MM.1S (cell line): ENCODE measurements around the gene SCUBE2.

Source experiments
- DNase-seq: peaks from one replicate; pipeline ENCODE4 v3.0.0-alpha.2; 2015
- H2AFZ ChIP-seq: fragments of 300-600 bp; sonication (generic); 2 replicates; pipeline ENCODE4 v1.6.0; 2016; ENCODE audit warnings: antibody characterized with exemption, low read length
- H3F3A ChIP-seq: fragments of 300-600 bp; sonication (generic); 2 replicates; pipeline ENCODE4 v1.6.1; 2016; ENCODE audit warnings: mild to moderate bottlenecking, antibody characterized with exemption, low read length, moderate library complexity, mixed read lengths; ENCODE audit not compliant: insufficient read depth
- H3K27ac ChIP-seq: fragments of 300-600 bp; sonication (generic); 2 replicates; pipeline ENCODE4 v1.5.1; 2016; ENCODE audit warnings: mild to moderate bottlenecking, low read length
- H3K27me3 ChIP-seq: fragments of 300-600 bp; sonication (generic); replicated peaks from 2 replicates; pipeline ENCODE4 v1.6.0; 2016; ENCODE audit warnings: low read length; ENCODE audit not compliant: insufficient read depth
- H3K36me3 ChIP-seq: fragments of 300-600 bp; sonication (generic); replicated peaks from 2 replicates; pipeline ENCODE4 v1.6.1; 2016; ENCODE audit warnings: mild to moderate bottlenecking, low read length, mixed read lengths; ENCODE audit not compliant: insufficient read depth
- H3K4me1 ChIP-seq: fragments of 300-600 bp; sonication (generic); 2 replicates; pipeline ENCODE4 v1.6.1; 2016; ENCODE audit warnings: low read length, mixed read lengths
- H3K4me2 ChIP-seq: fragments of 300-600 bp; sonication (generic); 2 replicates; pipeline ENCODE4 v1.6.0; 2016; ENCODE audit warnings: low read depth, low read length
- H3K4me3 ChIP-seq: fragments of 300-600 bp; sonication (generic); 2 replicates; pipeline ENCODE4 v1.5.1; 2016; ENCODE audit warnings: low read length, mixed read lengths
- H3K79me2 ChIP-seq: fragments of 300-600 bp; sonication (generic); 2 replicates; pipeline ENCODE4 v1.6.1; 2016; ENCODE audit warnings: mixed run types, low read length, mixed read lengths
- H3K9ac ChIP-seq: fragments of 300-600 bp; sonication (generic); 2 replicates; pipeline ENCODE4 v1.6.1; 2016; ENCODE audit warnings: low read length, mixed read lengths
- H3K9me2 ChIP-seq: fragments of 300-600 bp; sonication (generic); replicated peaks from 2 replicates; pipeline ENCODE4 v1.6.1; 2016; ENCODE audit warnings: mild to moderate bottlenecking, low read length, mixed read lengths; ENCODE audit not compliant: insufficient read depth
- H3K9me3 ChIP-seq: fragments of 300-600 bp; sonication (generic); replicated peaks from 2 replicates; pipeline ENCODE4 v1.6.1; 2016; ENCODE audit warnings: mild to moderate bottlenecking, low read length, mixed read lengths; ENCODE audit not compliant: insufficient read depth
- H4K20me1 ChIP-seq: fragments of 300-600 bp; sonication (generic); 2 replicates; pipeline ENCODE4 v1.6.1; 2016; ENCODE audit warnings: mild to moderate bottlenecking, low read length, moderate library complexity, mixed read lengths; ENCODE audit not compliant: insufficient read depth
- EZH2 ChIP-seq: fragments of 300-600 bp; sonication (generic); optimal IDR thresholded peaks from 2 replicates; pipeline ENCODE3; 2017; ENCODE audit warnings: low read depth, mild to moderate bottlenecking, antibody characterized with exemption, low read length, mixed read lengths
- EZH2phosphoT487 ChIP-seq: fragments of 300-600 bp; sonication (generic); IDR thresholded peaks from 2 replicates; pipeline ENCODE4 v1.6.1; 2018; ENCODE audit warnings: antibody characterized with exemption, low read length
- TF ChIP-seq, protein P1 (sequence below): fragments of 300-600 bp; sonication (generic); IDR thresholded peaks from 2 replicates; pipeline ENCODE4 v1.5.1; 2016; ENCODE audit warnings: antibody characterized with exemption, low read length, mixed read lengths

Gene SCUBE2

DNA sequence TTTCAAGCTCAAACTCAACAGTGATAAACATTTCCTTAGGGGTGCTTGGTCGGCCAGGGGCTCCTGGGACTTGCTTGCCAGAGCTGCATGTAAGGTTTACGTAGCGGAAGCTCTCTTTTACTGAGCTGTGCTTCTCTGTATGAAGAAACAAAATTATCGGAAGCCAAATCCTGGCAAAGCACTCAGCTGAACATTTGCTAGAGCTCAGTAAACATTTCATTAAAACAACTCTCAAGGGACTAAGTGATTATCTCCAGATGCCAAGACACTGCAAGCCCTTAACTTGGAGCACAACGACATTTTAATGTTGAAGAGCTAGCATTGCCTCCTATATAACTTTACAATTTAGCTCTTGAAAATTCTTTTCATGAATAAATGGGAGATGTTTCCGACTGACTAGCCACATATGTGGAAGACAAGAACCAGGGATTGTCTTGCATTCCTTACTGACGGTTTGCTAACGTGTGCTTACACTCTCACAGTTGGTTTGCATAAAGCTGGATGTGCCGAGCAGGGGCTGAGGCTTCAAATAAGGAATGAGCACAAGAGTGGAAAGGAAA, 43.4 kb downstream of the SCUBE2 start:
- DNase-seq = no peak
- H3K9ac ChIP-seq = no peak overlapping the region
- no peak overlapping the region for H2AFZ ChIP-seq
- H3K9me2 ChIP-seq = no peaks in the 10 kb centered on the region
- no peak overlapping the region for H3K27ac ChIP-seq
- TF ChIP-seq EZH2 (no peak), EZH2phosphoT487 (no peak)
- TF ChIP-seq, protein P1, sequence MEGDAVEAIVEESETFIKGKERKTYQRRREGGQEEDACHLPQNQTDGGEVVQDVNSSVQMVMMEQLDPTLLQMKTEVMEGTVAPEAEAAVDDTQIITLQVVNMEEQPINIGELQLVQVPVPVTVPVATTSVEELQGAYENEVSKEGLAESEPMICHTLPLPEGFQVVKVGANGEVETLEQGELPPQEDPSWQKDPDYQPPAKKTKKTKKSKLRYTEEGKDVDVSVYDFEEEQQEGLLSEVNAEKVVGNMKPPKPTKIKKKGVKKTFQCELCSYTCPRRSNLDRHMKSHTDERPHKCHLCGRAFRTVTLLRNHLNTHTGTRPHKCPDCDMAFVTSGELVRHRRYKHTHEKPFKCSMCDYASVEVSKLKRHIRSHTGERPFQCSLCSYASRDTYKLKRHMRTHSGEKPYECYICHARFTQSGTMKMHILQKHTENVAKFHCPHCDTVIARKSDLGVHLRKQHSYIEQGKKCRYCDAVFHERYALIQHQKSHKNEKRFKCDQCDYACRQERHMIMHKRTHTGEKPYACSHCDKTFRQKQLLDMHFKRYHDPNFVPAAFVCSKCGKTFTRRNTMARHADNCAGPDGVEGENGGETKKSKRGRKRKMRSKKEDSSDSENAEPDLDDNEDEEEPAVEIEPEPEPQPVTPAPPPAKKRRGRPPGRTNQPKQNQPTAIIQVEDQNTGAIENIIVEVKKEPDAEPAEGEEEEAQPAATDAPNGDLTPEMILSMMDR = no peak
- H3K36me3 ChIP-seq = no peaks in the 10 kb centered on the region
- no peaks in the 10 kb centered on the region for H3K79me2 ChIP-seq
- H3K4me1 ChIP-seq = no peaks in the 10 kb centered on the region
- H3K9me3 ChIP-seq = no peaks in the 10 kb centered on the region
- H3F3A ChIP-seq = no peaks in the 10 kb centered on the region
- H3K4me3 ChIP-seq = no peak overlapping the region
- no peaks in the 10 kb centered on the region for H3K27me3 ChIP-seq
- H3K4me2 ChIP-seq = no peak overlapping the region
- no peaks in the 10 kb centered on the region for H4K20me1 ChIP-seq

DNA sequence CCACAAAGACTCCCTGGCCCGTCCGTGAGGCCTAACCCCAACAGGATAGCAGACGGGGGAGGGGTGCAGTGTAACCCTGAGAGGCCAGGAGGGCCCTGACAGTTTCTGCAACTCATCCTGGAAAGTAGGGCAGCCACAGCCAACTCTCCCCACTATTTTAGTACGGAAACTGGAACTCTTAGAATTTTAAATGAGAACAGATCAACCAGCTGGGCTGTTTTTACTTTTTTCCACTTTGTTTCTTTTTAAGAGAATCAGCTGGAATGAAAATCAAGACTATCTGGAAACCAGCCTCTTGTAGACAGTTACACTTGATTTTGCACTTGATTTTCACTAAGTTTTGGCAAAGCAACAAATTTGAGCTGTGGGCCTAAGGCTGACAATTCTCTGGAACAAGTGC, 44.9 kb downstream of the SCUBE2 start:
- Histone ChIP-seq H3K9ac (no peak overlapping the region), H3K27ac (no peak overlapping the region), H3F3A (no peaks in the 10 kb centered on the region), H3K9me2 (no peaks in the 10 kb centered on the region), H3K27me3 (no peaks in the 10 kb centered on the region), H3K4me3 (no peak overlapping the region), H3K9me3 (no peaks in the 10 kb centered on the region), H2AFZ (no peak overlapping the region), H4K20me1 (no peaks in the 10 kb centered on the region), H3K4me1 (no peaks in the 10 kb centered on the region), H3K79me2 (no peaks in the 10 kb centered on the region), H3K4me2 (no peak overlapping the region), H3K36me3 (no peaks in the 10 kb centered on the region)
- TF ChIP-seq, protein P1 = no peak
- no peak for TF ChIP-seq EZH2
- DNase-seq = no peak

DNA sequence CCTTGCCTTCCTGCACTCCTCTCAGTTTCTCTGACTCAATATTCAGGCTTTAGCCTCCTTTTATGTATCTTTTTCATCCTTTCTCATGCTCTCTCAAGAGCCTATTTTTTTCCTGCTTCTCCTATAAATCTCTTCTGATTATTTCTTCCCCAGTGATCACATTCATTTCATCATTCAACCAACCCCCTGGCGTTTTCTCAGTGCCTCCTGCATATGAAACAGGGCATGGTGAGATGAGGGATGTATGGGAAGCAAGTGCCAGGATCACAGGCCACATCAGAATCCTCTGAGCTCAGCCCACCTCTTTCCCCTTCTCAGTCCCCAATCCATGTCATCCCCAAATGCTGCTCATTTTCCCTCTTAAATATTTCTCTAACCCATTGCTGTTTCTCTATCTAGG, 48.9 kb downstream of the SCUBE2 start:
- no peaks in the 10 kb centered on the region for H3F3A ChIP-seq
- no peak overlapping the region for H2AFZ ChIP-seq
- H3K4me1 ChIP-seq = no peaks in the 10 kb centered on the region
- H3K4me2 ChIP-seq = no peak overlapping the region
- H3K27ac ChIP-seq = no peak overlapping the region
- no peak for DNase-seq
- no peaks in the 10 kb centered on the region for H3K9me3 ChIP-seq
- H3K27me3 ChIP-seq = no peaks in the 10 kb centered on the region
- no peaks in the 10 kb centered on the region for H3K79me2 ChIP-seq
- TF ChIP-seq, protein P1 = no peak
- no peak for TF ChIP-seq EZH2phosphoT487
- TF ChIP-seq EZH2 = no peak
- no peak overlapping the region for H3K4me3 ChIP-seq
- H3K36me3 ChIP-seq = no peaks in the 10 kb centered on the region
- no peak overlapping the region for H3K9ac ChIP-seq
- no peaks in the 10 kb centered on the region for H4K20me1 ChIP-seq
- H3K9me2 ChIP-seq = no peaks in the 10 kb centered on the region
